Measurements from ENCODE around the gene STMND1.

GRCh38 chr6:17115251-17116116 lies 13.6 kb downstream of the STMND1 start:
- TF ChIP-seq CTCF (IDR thresholded peaks at IDR 0.05; ENCODE audit: insufficient read depth, low read length, poor library complexity, severe bottlenecking) (no peak), EZH2phosphoT487 (conservative IDR thresholded peaks at IDR 0.05; ENCODE audit: low read length) (no peak)
